Ovary (tissue), 9 donors: ENCODE data around the gene RALGPS1. TPM values are rescaled to one million over a fixed set of nuclear protein-coding genes. Genes with fewer than 3 reads are reported as not detected.

Source experiments
- DNase-seq, 5 donors: peaks; one replicate each; pipeline ENCODE4 v3.0.0-alpha.2; 2019 to 2020
- H3K27ac ChIP-seq, 2 donors: fragments of 200-600 bp; one replicate each; pipeline versions ENCODE4 v1.5.1 to v1.8.0; 2019 to 2022
- H3K27me3 ChIP-seq: fragments of 200-600 bp; one replicate; pipeline ENCODE4 v1.8.0; 2022
- H3K36me3 ChIP-seq: fragments of 200-600 bp; sonication (generic); one replicate; pipeline ENCODE4 v1.5.1; 2019
- H3K4me1 ChIP-seq: one replicate; pipeline ENCODE4 v1.8.1; 2013; ENCODE audit warnings: mild to moderate bottlenecking, moderate library complexity; ENCODE audit not compliant: insufficient read depth
- H3K4me3 ChIP-seq: fragments of 200-600 bp; sonication (generic); one replicate; pipeline ENCODE4 v1.5.1; 2017
- H3K9me3 ChIP-seq, 2 donors: fragments of 200-600 bp in 1 of 2; sonication (generic) in 1 of 2; one replicate each; pipeline versions ENCODE4 v1.5.1 to v1.8.1; 2013 to 2019; ENCODE audit warnings: mild to moderate bottlenecking in 1 of 2, moderate library complexity in 1 of 2
- EP300 ChIP-seq: sonication (generic); formaldehyde crosslinking; IDR thresholded peaks from one replicate; pipeline ENCODE4 v1.6.1; 2017; ENCODE audit warnings: antibody characterized with exemption
- POLR2A ChIP-seq: fragments of 450-650 bp; IDR thresholded peaks from one replicate; pipeline ENCODE4 v1.6.1; 2017; ENCODE audit warnings: antibody characterized with exemption, mild to moderate bottlenecking, moderate library complexity
- WGBS, 3 donors: extraction: QIAGEN DNeasy Blood & Tissue Kit in 1 of 3; methylation state at CpG; one replicate each; pipeline versions ENCODE4 v1.1.5 to v1.1.7; 2013 to 2017; 5-methylcytosine and 5-hydroxymethylcytosine counted together
- intact Hi-C, 4 donors: fragments of 100-400 bp; cut with DNase I; formaldehyde crosslinking; loops; one replicate each; pipeline versions ENCODE4 v1.11.0 to v1.15.1; 2022 to 2023
- polyA plus RNA-seq, 2 donors: library from polyadenylated mRNA; stranded (reverse); fragments of 200-250 nt in 1 of 2; fragments of 350-450 nt in 1 of 2; fragmentation: Illumina TruSeq in 1 of 2; extraction: RNeasy Lipid Tissue Mini Kit (QIAGEN cat#74804) in 1 of 2; gene quantifications; one replicate each; pipeline ENCODE4 v1.2.3, GENCODE V29; 2013 to 2014
- total RNA-seq, 7 donors: library from RNA; depleted of rRNA in 2 of 7; stranded (reverse); fragments of >200 nt in 2 of 7; fragmentation: NEBNext Ultra II Directional in 3 of 7; extraction: Animal tissue kit (Norgen Biotek cat#: 25700) in 3 of 7; gene quantifications; one replicate each; pipeline versions ENCODE4 v1.1.0 to v1.2.4, GENCODE V29; 2016 to 2023
- TF ChIP-seq, protein P1 (sequence below), 3 donors: fragments of 450-650 bp in 2 of 3; fragments of 200-600 bp in 1 of 3; IDR thresholded peaks; one replicate each; pipeline versions ENCODE4 v1.5.1 to v1.8.0; 2016 to 2022; ENCODE audit warnings: antibody characterized with exemption in 3 of 3, mild to moderate bottlenecking in 1 of 3
- donor health status: DM: no; HTN: no; CAD: no; lungs with moderate emphysema.
- donor health status: DM: no; HTN: no; CAD: no.
- donor health status: Bipolar disorder and iron deficiency.
- donor health status: DM: yes; HTN: yes; CAD: no.
- donor health status: DM: no; HTN: no; CAD: no.
- donor health status: DM: yes; HTN: yes; CAD: no.

RALGPS1 gene
- total and polyA plus RNA-seq, 9 donors = 2.3 to 13.1 (median 6.9) TPM

DNA sequence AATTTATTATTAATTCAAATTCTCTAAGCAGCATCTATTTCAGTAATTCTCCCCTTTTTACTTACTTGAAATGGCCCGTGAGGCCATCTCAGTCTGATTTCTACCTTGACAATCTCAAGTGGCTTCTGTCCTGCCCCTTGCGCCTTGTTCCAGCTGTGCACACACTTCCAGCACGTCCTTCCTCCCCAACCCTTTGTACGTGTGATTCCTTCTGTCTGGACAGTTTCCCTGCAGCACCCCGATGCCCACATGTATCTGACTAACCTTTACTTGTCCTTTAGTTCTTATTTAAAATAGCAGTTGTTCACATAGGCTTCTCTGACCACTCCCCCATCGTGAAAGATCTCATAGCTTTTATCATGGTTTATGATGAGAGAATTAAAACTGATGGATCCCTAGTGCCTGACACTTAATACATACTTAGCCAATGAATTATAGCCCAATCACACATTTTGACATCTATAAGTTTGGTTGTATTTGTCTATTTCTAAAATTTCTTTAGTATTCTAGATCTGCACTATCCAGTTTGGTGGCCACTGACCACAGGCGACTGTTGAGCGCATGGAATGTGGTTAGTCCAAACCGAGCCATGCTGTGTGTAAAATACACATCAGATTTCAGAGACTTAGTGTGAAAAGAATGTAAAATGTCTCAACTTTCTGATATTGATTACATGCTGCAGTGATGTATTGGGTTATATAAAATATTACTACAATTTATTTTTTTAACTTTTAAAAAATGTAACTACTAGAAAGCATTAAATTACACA, 39.9 kb upstream of the RALGPS1 start:
- WGBS, 3 donors = 82% methylated on average over 9 of the region's 9 CpGs
- H3K27me3 ChIP-seq = no peaks in the 10 kb centered on the region
- no peaks in the 10 kb centered on the region for H3K9me3 ChIP-seq
- TF ChIP-seq, protein P1, sequence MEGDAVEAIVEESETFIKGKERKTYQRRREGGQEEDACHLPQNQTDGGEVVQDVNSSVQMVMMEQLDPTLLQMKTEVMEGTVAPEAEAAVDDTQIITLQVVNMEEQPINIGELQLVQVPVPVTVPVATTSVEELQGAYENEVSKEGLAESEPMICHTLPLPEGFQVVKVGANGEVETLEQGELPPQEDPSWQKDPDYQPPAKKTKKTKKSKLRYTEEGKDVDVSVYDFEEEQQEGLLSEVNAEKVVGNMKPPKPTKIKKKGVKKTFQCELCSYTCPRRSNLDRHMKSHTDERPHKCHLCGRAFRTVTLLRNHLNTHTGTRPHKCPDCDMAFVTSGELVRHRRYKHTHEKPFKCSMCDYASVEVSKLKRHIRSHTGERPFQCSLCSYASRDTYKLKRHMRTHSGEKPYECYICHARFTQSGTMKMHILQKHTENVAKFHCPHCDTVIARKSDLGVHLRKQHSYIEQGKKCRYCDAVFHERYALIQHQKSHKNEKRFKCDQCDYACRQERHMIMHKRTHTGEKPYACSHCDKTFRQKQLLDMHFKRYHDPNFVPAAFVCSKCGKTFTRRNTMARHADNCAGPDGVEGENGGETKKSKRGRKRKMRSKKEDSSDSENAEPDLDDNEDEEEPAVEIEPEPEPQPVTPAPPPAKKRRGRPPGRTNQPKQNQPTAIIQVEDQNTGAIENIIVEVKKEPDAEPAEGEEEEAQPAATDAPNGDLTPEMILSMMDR (IDR thresholded peaks at IDR 0.05) = no peak
- TF ChIP-seq EP300 = no peak
- no peak for TF ChIP-seq POLR2A
- no peaks in the 10 kb centered on the region for H3K36me3 ChIP-seq
- no peak overlapping the region for H3K27ac ChIP-seq
- H3K4me3 ChIP-seq = no peak overlapping the region
- intact Hi-C loops = no loop called here
- no peak for DNase-seq
- H3K4me1 ChIP-seq = peaks cover 1% of the 10 kb centered on the region

DNA sequence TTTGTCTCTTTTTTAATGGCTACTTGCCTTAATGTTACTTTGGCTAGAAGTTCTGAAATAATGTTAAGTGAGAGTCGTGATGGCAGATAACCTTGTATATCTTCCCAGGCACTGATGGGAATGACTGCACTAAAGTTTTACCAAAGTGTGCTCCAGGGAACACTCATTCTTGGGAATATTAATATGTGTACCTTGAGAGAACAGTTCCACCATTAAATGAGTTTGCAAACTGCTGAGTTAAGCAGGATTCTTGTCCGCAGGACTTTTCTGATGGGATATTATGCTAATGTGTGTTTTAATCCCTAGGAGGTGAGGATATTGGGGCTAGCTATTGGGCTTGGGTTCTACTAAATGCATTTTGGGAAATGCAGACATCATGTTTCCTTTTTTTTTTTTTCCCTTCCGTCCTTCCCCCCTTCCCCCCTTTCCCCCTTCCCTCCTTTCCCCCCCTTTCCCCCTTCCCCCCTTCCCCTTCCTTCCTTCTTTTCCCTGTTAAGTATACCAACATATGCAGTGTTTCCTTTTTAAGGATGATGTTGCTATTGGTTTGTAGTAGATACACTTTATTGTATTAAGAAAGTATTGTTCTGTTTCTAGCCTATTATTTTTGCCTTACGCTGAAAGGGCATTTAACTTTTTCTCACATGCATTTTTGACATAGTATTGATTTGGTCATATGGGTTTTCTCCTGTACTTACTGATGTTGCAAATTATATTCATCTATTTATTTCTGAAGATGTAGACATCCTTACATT, 38.6 kb upstream of the RALGPS1 start:
- intact Hi-C loops = no loop called here
- Histone ChIP-seq H3K36me3 (no peaks in the 10 kb centered on the region), H3K4me3 (no peak overlapping the region), H3K27ac (no peak overlapping the region), H3K27me3 (no peaks in the 10 kb centered on the region), H3K4me1 (peaks cover 1% of the 10 kb centered on the region), H3K9me3 (no peaks in the 10 kb centered on the region)
- no peak for TF ChIP-seq EP300
- no peak for TF ChIP-seq POLR2A
- TF ChIP-seq, protein P1 (IDR thresholded peaks at IDR 0.05) = no peak
- no peak for DNase-seq
- WGBS, 3 donors = 63 to 80% (median 69%) methylated on average over 4 of the region's 4 CpGs

- WGBS, 3 donors = 72 to 84% (median 77%) methylated on average over 4 of the region's 4 CpGs
- intact Hi-C loops = no loop called here
- no peak for DNase-seq
- H3K4me1 ChIP-seq = peaks cover 1% of the 10 kb centered on the region
- no peaks in the 10 kb centered on the region for H3K36me3 ChIP-seq
- no peak overlapping the region for H3K27ac ChIP-seq
- no peaks in the 10 kb centered on the region for H3K27me3 ChIP-seq
- TF ChIP-seq EP300 = no peak
- TF ChIP-seq POLR2A = no peak
- TF ChIP-seq, protein P1 (IDR thresholded peaks at IDR 0.05) = no peak
- no peak overlapping the region for H3K4me3 ChIP-seq
- H3K9me3 ChIP-seq = no peaks in the 10 kb centered on the region
These were observed 38.1 kb upstream of the RALGPS1 start for GRCh38 chr9:126876531-126876930.

GRCh38 chr9:126877418-126877817, 37.2 kb upstream of the RALGPS1 start:
- Histone ChIP-seq H3K4me3 (no peak overlapping the region), H3K4me1 (peaks cover 1% of the 10 kb centered on the region), H3K27ac (no peak overlapping the region), H3K9me3 (no peaks in the 10 kb centered on the region), H3K36me3 (no peaks in the 10 kb centered on the region), H3K27me3 (no peaks in the 10 kb centered on the region)
- no peak for DNase-seq
- intact Hi-C loops = no loop called here
- 89 to 91% (median 90%) methylated on average over 9 of the region's 9 CpGs for WGBS, 3 donors
- no peak for TF ChIP-seq EP300
- TF ChIP-seq, protein P1 (IDR thresholded peaks at IDR 0.05) = no peak
- TF ChIP-seq POLR2A = no peak
